Neuronal stem cell (in vitro differentiated cells): Measurements from ENCODE around the gene ZNF761. TPM values are rescaled to one million over a fixed set of nuclear protein-coding genes. Genes with fewer than 3 reads are reported as not detected.

ENCODE experiments used
- small RNA-seq: library from polyadenylated mRNA; stranded (forward); fragments of <200 nt; extraction: miRNeasy Mini kit (QIAGEN cat#:217004); gene quantifications from one replicate; pipeline ENCODE3, GENCODE V24; 2013; ENCODE audit not compliant: insufficient read depth

Gene ZNF761

Small RNA genes lying within 50 kb of the gene (small RNA-seq; reads per million reads assigned to genes)
- gene RPL39P36, result not detected
